ENCODE measurements around the gene CUL7. TPM values are rescaled to one million over a fixed set of nuclear protein-coding genes. Genes with fewer than 3 reads are reported as not detected.

Gene CUL7
- total RNA-seq, 1 experiment from 2014 or later: 20.8 TPM

DNA sequence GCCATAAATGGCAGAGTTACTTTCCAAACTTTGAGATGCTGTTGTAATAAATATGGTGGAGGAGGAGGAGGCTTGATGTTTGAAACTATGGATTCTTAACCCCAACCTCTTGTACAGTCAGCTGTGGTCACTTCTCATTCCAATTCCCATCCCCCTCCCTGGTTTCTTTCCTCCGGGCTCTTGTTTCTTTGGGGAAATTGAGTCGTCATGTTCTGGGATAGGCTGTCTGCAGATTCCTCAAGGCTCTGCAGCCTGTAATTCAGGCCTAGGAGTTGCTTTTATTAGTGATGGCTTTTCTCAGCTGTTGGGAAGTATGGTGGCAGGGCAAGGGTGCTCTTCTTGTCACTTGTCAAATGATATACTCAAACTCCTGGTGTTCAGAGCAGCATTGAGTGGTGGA, 25.0 kb upstream of the CUL7 start:
- Mint-ChIP-seq H3K4me1 (peaks cover 42% of the 10 kb centered on the region), H3K36me3 (no peaks in the 10 kb centered on the region), H3K4me3 (no peak overlapping the region), H3K9me3 (no peaks in the 10 kb centered on the region), H3K27me3 (ENCODE audit: low read depth) (no peaks in the 10 kb centered on the region), H3K27ac (peak overlapping the region; percentile 14; the same call in 1 of the 2 replicates)
- ChIA-PET CTCF (interaction anchor here (0.6 kb wide), 1 partner anchor 9 kb away, joined by 3 read pairs; no protein-coding TSS in a partner anchor), POLR2A (interaction anchor here (0.7 kb wide), 1 partner anchor 42 kb away, joined by 4 read pairs; no protein-coding TSS in a partner anchor)
- TF ChIP-seq EMX1 (CRISPR knock-in tag; IDR thresholded peaks at IDR 0.05): no peak
- no peak for ATAC-seq
- DNase-seq (ENCODE audit: low spot score): no peak

DNA sequence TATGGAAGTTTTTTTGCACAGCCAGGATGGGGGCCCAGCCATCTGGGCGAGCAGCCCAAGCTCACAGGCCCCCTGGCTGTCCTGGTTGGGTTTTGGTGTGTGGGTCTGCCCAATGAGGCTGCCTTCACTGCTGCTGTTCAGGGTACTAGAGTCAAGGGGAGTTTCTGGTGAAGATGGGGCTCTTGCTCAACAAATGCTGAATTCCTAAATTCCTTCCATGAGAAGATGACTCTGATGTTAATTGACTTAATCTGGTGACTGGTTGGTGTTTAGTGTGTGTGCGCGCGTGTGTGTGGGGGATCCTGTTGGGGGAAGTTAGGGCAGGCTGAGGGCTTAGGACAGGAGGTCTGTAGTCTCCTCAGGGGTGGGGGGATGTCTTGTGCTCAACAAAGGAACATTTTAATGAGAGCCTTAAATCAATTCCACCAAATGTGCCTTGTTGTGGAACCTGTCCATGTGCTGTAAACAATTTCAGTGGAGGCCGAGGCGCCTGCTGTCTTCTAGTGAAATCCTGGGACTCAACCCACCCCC, 24.4 kb upstream of the CUL7 start:
- no peak for ATAC-seq
- ChIA-PET CTCF (interaction anchor here (2.3 to 3.2 kb wide), 2 partner anchors 24 to 65 kb away, joined by 4 to 50 read pairs; partner anchors contain the start of gene CUL7), POLR2A (interaction anchor here (2.6 kb wide), 1 partner anchor 19 kb away, joined by 10 read pairs; no protein-coding TSS in a partner anchor)
- no peaks in the 10 kb centered on the region for H3K36me3 Mint-ChIP-seq
- no peaks in the 10 kb centered on the region for H3K9me3 Mint-ChIP-seq
- H3K4me1 Mint-ChIP-seq: peaks cover 35% of the 10 kb centered on the region
- H3K27me3 Mint-ChIP-seq (ENCODE audit: low read depth): no peaks in the 10 kb centered on the region
- DNase-seq (ENCODE audit: low spot score): no peak
- H3K27ac Mint-ChIP-seq: peak overlapping the region; percentile 69
- TF ChIP-seq ZNF416 (CRISPR knock-in tag; IDR thresholded peaks at IDR 0.05): no peak
- TF ChIP-seq, protein P1, sequence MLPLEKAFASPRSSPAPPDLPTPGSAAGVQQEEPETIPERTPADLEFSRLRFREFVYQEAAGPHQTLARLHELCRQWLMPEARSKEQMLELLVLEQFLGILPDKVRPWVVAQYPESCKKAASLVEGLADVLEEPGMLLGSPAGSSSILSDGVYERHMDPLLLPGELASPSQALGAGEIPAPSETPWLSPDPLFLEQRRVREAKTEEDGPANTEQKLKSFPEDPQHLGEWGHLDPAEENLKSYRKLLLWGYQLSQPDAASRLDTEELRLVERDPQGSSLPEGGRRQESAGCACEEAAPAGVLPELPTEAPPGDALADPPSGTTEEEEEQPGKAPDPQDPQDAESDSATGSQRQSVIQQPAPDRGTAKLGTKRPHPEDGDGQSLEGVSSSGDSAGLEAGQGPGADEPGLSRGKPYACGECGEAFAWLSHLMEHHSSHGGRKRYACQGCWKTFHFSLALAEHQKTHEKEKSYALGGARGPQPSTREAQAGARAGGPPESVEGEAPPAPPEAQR (CRISPR knock-in tag; IDR thresholded peaks at IDR 0.05): no peak
- TF ChIP-seq RELA (CRISPR knock-in tag; IDR thresholded peaks at IDR 0.05; ENCODE audit: borderline replicate concordance): no peak
- no peak for TF ChIP-seq MXD4 (CRISPR knock-in tag; IDR thresholded peaks at IDR 0.05; ENCODE audit: borderline replicate concordance)
- no peak for TF ChIP-seq ATF1 (CRISPR knock-in tag; IDR thresholded peaks at IDR 0.05)
- TF ChIP-seq OVOL2 (CRISPR knock-in tag; IDR thresholded peaks at IDR 0.05; ENCODE audit: borderline replicate concordance): no peak
- TF ChIP-seq JUN (CRISPR knock-in tag; IDR thresholded peaks at IDR 0.05): no peak
- TF ChIP-seq ZNF232 (CRISPR knock-in tag; IDR thresholded peaks at IDR 0.05): no peak
- peak overlapping the region; percentile 84 for H3K4me3 Mint-ChIP-seq

DNA sequence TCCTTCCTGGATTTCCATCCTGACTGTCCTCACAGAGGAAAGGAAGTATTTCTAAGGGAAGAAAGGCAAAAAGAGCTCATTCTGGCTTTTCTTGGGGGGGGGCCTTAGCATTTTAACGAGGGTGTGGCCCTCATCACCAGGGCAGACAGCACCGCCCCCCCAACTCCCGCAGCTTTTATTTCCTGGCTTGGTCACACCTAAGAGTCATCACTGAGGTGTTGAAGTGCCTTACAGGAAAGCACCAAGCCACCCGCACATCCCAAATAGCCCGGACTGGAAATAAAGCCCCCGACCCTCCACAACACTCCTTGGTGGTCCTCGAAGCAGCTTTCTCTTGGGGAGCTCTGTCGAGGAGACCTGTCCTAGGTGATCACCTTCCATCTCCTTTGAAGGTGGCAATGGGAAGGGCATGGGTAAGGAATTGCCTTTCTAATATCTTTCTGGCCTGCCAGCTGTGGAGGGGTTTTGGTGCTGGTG, 23.7 kb upstream of the CUL7 start:
- ATAC-seq (no peak), DNase-seq (ENCODE audit: low spot score) (no peak)
- H3K4me1 Mint-ChIP-seq: peaks cover 30% of the 10 kb centered on the region
- no peaks in the 10 kb centered on the region for H3K36me3 Mint-ChIP-seq
- TF ChIP-seq, protein P2, sequence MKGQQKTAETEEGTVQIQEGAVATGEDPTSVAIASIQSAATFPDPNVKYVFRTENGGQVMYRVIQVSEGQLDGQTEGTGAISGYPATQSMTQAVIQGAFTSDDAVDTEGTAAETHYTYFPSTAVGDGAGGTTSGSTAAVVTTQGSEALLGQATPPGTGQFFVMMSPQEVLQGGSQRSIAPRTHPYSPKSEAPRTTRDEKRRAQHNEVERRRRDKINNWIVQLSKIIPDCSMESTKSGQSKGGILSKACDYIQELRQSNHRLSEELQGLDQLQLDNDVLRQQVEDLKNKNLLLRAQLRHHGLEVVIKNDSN (CRISPR knock-in tag; IDR thresholded peaks at IDR 0.05): peak; percentile 22; the same call in 1 of the 2 replicates
- TF ChIP-seq JAZF1 (CRISPR knock-in tag; IDR thresholded peaks at IDR 0.05): no peak
- TF ChIP-seq ZNF423 (CRISPR knock-in tag; IDR thresholded peaks at IDR 0.05): no peak
- TF ChIP-seq, protein P3, sequence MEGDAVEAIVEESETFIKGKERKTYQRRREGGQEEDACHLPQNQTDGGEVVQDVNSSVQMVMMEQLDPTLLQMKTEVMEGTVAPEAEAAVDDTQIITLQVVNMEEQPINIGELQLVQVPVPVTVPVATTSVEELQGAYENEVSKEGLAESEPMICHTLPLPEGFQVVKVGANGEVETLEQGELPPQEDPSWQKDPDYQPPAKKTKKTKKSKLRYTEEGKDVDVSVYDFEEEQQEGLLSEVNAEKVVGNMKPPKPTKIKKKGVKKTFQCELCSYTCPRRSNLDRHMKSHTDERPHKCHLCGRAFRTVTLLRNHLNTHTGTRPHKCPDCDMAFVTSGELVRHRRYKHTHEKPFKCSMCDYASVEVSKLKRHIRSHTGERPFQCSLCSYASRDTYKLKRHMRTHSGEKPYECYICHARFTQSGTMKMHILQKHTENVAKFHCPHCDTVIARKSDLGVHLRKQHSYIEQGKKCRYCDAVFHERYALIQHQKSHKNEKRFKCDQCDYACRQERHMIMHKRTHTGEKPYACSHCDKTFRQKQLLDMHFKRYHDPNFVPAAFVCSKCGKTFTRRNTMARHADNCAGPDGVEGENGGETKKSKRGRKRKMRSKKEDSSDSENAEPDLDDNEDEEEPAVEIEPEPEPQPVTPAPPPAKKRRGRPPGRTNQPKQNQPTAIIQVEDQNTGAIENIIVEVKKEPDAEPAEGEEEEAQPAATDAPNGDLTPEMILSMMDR (IDR thresholded peaks at IDR 0.05): no peak
- H3K4me3 Mint-ChIP-seq: peak overlapping the region; percentile 84
- peak overlapping the region; percentile 69 for H3K27ac Mint-ChIP-seq
- POLR2A ChIA-PET: interaction anchor here (1.2 to 2.6 kb wide), 7 partner anchors 11 to 66 kb away, joined by 3 to 10 read pairs (median 8); partner anchors contain the start of genes KLC4, KLHDC3, MEA1 and MRPL2
- CTCF ChIA-PET: interaction anchor here (0.5 to 3.2 kb wide), 13 partner anchors 11 to 93 kb away, joined by 3 to 50 read pairs (median 4); partner anchors contain the start of genes CUL7, KLC4, MEA1 and MRPL2
- H3K27me3 Mint-ChIP-seq (ENCODE audit: low read depth): no peaks in the 10 kb centered on the region
- no peaks in the 10 kb centered on the region for H3K9me3 Mint-ChIP-seq
